ENCODE measurements around the gene PTN. TPM values are rescaled to one million over a fixed set of nuclear protein-coding genes. Genes with fewer than 3 reads are reported as not detected.
"Not testable (repeated sequence)": the region's sequence is repeated elsewhere in the genome, so short reads cannot be mapped to it uniquely, and the experiment has no call there.

PTN gene
- total and polyA plus RNA-seq, 5 donors from 2014 or later: 0.15 TPM; not detected in 4

- H3K27me3 ChIP-seq (ENCODE audit: control insufficient read depth, insufficient read depth, low read length): no peaks in the 10 kb centered on the region
- H3K4me1 Mint-ChIP-seq: no peaks in the 10 kb centered on the region
- no peak for ATAC-seq (ENCODE audit: low read depth in 2 of 2)
- no peak overlapping the region for H3K27ac Mint-ChIP-seq
- H3K27ac ChIP-seq (ENCODE audit: insufficient read depth, low read length, poor library complexity, severe bottlenecking): no peak overlapping the region
- no peaks in the 10 kb centered on the region for H3K27me3 Mint-ChIP-seq
- no peaks in the 10 kb centered on the region for H3K36me3 ChIP-seq (ENCODE audit: control insufficient read depth, insufficient read depth, low read length)
- no peak overlapping the region for H3K4me3 ChIP-seq (ENCODE audit: low read depth, low read length)
- DNase-seq: no peak
- H3K9me3 ChIP-seq (ENCODE audit: control insufficient read depth in 2 of 2, low read length in 2 of 2): peaks cover 0 to 5% of the 10 kb centered on the region in 2 experiments
- no peak overlapping the region for H3K4me3 Mint-ChIP-seq
- H3K9me3 Mint-ChIP-seq: peaks cover 1 to 7% (median 3%) of the 10 kb centered on the region in 7 donors
- H3K36me3 Mint-ChIP-seq: no peaks in the 10 kb centered on the region
- H3K4me1 ChIP-seq (ENCODE audit: control insufficient read depth, insufficient read depth, low read length, poor library complexity, severe bottlenecking): no peaks in the 10 kb centered on the region
Observed at GRCh38 chr7:137258552-137258951, 85.0 kb downstream of the PTN start.

GRCh38 chr7:137254766-137255165 is 88.8 kb downstream of the PTN start:
- no peaks in the 10 kb centered on the region for H3K4me1 ChIP-seq (ENCODE audit: control insufficient read depth, insufficient read depth, low read length, poor library complexity, severe bottlenecking)
- no peak for DNase-seq
- no peak overlapping the region for H3K4me3 Mint-ChIP-seq
- H3K4me3 ChIP-seq (ENCODE audit: low read depth, low read length): no peak overlapping the region
- H3K27me3 ChIP-seq (ENCODE audit: control insufficient read depth, insufficient read depth, low read length): no peaks in the 10 kb centered on the region
- H3K9me3 ChIP-seq (ENCODE audit: control insufficient read depth in 2 of 2, low read length in 2 of 2): no peaks in the 10 kb centered on the region
- no peaks in the 10 kb centered on the region for H3K36me3 ChIP-seq (ENCODE audit: control insufficient read depth, insufficient read depth, low read length)
- H3K27ac Mint-ChIP-seq: no peak overlapping the region
- H3K4me1 Mint-ChIP-seq: no peaks in the 10 kb centered on the region
- no peaks in the 10 kb centered on the region for H3K27me3 Mint-ChIP-seq
- H3K9me3 Mint-ChIP-seq: peaks cover 0 to 17% (median 4%) of the 10 kb centered on the region in 7 donors
- H3K27ac ChIP-seq (ENCODE audit: insufficient read depth, low read length, poor library complexity, severe bottlenecking): no peak overlapping the region
- ATAC-seq (ENCODE audit: low read depth in 2 of 2): no peak
- H3K36me3 Mint-ChIP-seq: no peaks in the 10 kb centered on the region

- Histone ChIP-seq H3K36me3 (ENCODE audit: control insufficient read depth, insufficient read depth, low read length) (no peaks in the 10 kb centered on the region), H3K9me3 (ENCODE audit: control insufficient read depth in 2 of 2, low read length in 2 of 2) (no peaks in the 10 kb centered on the region), H3K27ac (ENCODE audit: insufficient read depth, low read length, poor library complexity, severe bottlenecking) (no peak overlapping the region), H3K27me3 (ENCODE audit: control insufficient read depth, insufficient read depth, low read length) (no peaks in the 10 kb centered on the region), H3K4me1 (ENCODE audit: control insufficient read depth, insufficient read depth, low read length, poor library complexity, severe bottlenecking) (no peaks in the 10 kb centered on the region), H3K4me3 (ENCODE audit: low read depth, low read length) (no peak overlapping the region)
- Mint-ChIP-seq H3K36me3 (no peaks in the 10 kb centered on the region), H3K27me3 (no peaks in the 10 kb centered on the region), H3K4me3 (no peak overlapping the region), H3K27ac (no peak overlapping the region), H3K4me1 (no peaks in the 10 kb centered on the region), H3K9me3 (peaks cover 2 to 9% (median 7%) of the 10 kb centered on the region in 7 donors)
- DNase-seq: no peak
- no peak for ATAC-seq (ENCODE audit: low read depth in 2 of 2)
Observed at GRCh38 chr7:137245890-137246289, 97.6 kb downstream of the PTN start.

- no peak for ATAC-seq (ENCODE audit: low read depth in 2 of 2)
- DNase-seq: no peak
- H3K4me1 ChIP-seq (ENCODE audit: control insufficient read depth, insufficient read depth, low read length, poor library complexity, severe bottlenecking): no peaks in the 10 kb centered on the region
- no peaks in the 10 kb centered on the region for H3K4me1 Mint-ChIP-seq
- H3K27ac Mint-ChIP-seq: no peak overlapping the region
- no peak overlapping the region for H3K4me3 ChIP-seq (ENCODE audit: low read depth, low read length)
- H3K4me3 Mint-ChIP-seq: no peak overlapping the region
- no peaks in the 10 kb centered on the region for H3K27me3 ChIP-seq (ENCODE audit: control insufficient read depth, insufficient read depth, low read length)
- peaks cover 0 to 2% of the 10 kb centered on the region in 2 experiments for H3K9me3 ChIP-seq (ENCODE audit: control insufficient read depth in 2 of 2, low read length in 2 of 2)
- no peaks in the 10 kb centered on the region for H3K27me3 Mint-ChIP-seq
- no peak overlapping the region for H3K27ac ChIP-seq (ENCODE audit: insufficient read depth, low read length, poor library complexity, severe bottlenecking)
- H3K36me3 ChIP-seq (ENCODE audit: control insufficient read depth, insufficient read depth, low read length): no peaks in the 10 kb centered on the region
- H3K9me3 Mint-ChIP-seq: peaks cover 2 to 9% (median 7%) of the 10 kb centered on the region in 7 donors
- H3K36me3 Mint-ChIP-seq: no peaks in the 10 kb centered on the region
Observed at GRCh38 chr7:137245186-137245585, 98.3 kb downstream of the PTN start.

GRCh38 chr7:137243741-137244140 is 99.8 kb downstream of the PTN start:
- peaks cover 0 to 2% of the 10 kb centered on the region in 2 experiments for H3K9me3 ChIP-seq (ENCODE audit: control insufficient read depth in 2 of 2, low read length in 2 of 2)
- H3K4me3 Mint-ChIP-seq: no peak overlapping the region
- H3K4me3 ChIP-seq (ENCODE audit: low read depth, low read length): no peak overlapping the region
- ATAC-seq (ENCODE audit: low read depth in 2 of 2): no peak
- H3K27ac ChIP-seq (ENCODE audit: insufficient read depth, low read length, poor library complexity, severe bottlenecking): no peak overlapping the region
- peaks cover 2 to 10% (median 9%) of the 10 kb centered on the region in 7 donors for H3K9me3 Mint-ChIP-seq
- no peaks in the 10 kb centered on the region for H3K27me3 ChIP-seq (ENCODE audit: control insufficient read depth, insufficient read depth, low read length)
- no peaks in the 10 kb centered on the region for H3K36me3 Mint-ChIP-seq
- H3K4me1 ChIP-seq (ENCODE audit: control insufficient read depth, insufficient read depth, low read length, poor library complexity, severe bottlenecking): no peaks in the 10 kb centered on the region
- no peaks in the 10 kb centered on the region for H3K36me3 ChIP-seq (ENCODE audit: control insufficient read depth, insufficient read depth, low read length)
- DNase-seq: no peak
- H3K4me1 Mint-ChIP-seq: no peaks in the 10 kb centered on the region
- no peaks in the 10 kb centered on the region for H3K27me3 Mint-ChIP-seq
- no peak overlapping the region for H3K27ac Mint-ChIP-seq

GRCh38 chr7:137242616-137243015 is 100.9 kb downstream of the PTN start:
- Mint-ChIP-seq H3K27me3 (no peaks in the 10 kb centered on the region), H3K4me1 (no peaks in the 10 kb centered on the region), H3K27ac (no peak overlapping the region), H3K4me3 (no peak overlapping the region), H3K36me3 (no peaks in the 10 kb centered on the region), H3K9me3 (peaks cover 2 to 9% (median 9%) of the 10 kb centered on the region in 7 donors)
- Histone ChIP-seq H3K4me1 (ENCODE audit: control insufficient read depth, insufficient read depth, low read length, poor library complexity, severe bottlenecking) (no peaks in the 10 kb centered on the region), H3K4me3 (ENCODE audit: low read depth, low read length) (no peak overlapping the region), H3K27ac (ENCODE audit: insufficient read depth, low read length, poor library complexity, severe bottlenecking) (no peak overlapping the region), H3K36me3 (ENCODE audit: control insufficient read depth, insufficient read depth, low read length) (no peaks in the 10 kb centered on the region), H3K9me3 (ENCODE audit: control insufficient read depth in 2 of 2, low read length in 2 of 2) (peaks cover 0 to 2% of the 10 kb centered on the region in 2 experiments), H3K27me3 (ENCODE audit: control insufficient read depth, insufficient read depth, low read length) (no peaks in the 10 kb centered on the region)
- DNase-seq (no peak), ATAC-seq (ENCODE audit: low read depth in 2 of 2) (no peak)

- no peak overlapping the region for H3K27ac Mint-ChIP-seq
- H3K27ac ChIP-seq (ENCODE audit: insufficient read depth, low read length, poor library complexity, severe bottlenecking): no peak overlapping the region
- DNase-seq: no peak
- H3K36me3 ChIP-seq (ENCODE audit: control insufficient read depth, insufficient read depth, low read length): no peaks in the 10 kb centered on the region
- no peaks in the 10 kb centered on the region for H3K27me3 ChIP-seq (ENCODE audit: control insufficient read depth, insufficient read depth, low read length)
- H3K4me3 Mint-ChIP-seq: no peak overlapping the region
- H3K27me3 Mint-ChIP-seq: no peaks in the 10 kb centered on the region
- H3K4me1 ChIP-seq (ENCODE audit: control insufficient read depth, insufficient read depth, low read length, poor library complexity, severe bottlenecking): no peaks in the 10 kb centered on the region
- no peak overlapping the region for H3K4me3 ChIP-seq (ENCODE audit: low read depth, low read length)
- ATAC-seq (ENCODE audit: low read depth in 2 of 2): no peak
- H3K9me3 ChIP-seq (ENCODE audit: control insufficient read depth in 2 of 2, low read length in 2 of 2): peaks cover 0 to 2% of the 10 kb centered on the region in 2 experiments
- no peaks in the 10 kb centered on the region for H3K4me1 Mint-ChIP-seq
- peaks cover 0 to 12% (median 8%) of the 10 kb centered on the region in 7 donors for H3K9me3 Mint-ChIP-seq
- H3K36me3 Mint-ChIP-seq: no peaks in the 10 kb centered on the region
Observed at GRCh38 chr7:137241655-137242360, 101.7 kb downstream of the PTN start.

- not testable (repeated sequence) for ATAC-seq (ENCODE audit: low read depth in 2 of 2); DNase-seq; H3K27ac ChIP-seq (ENCODE audit: insufficient read depth, low read length, poor library complexity, severe bottlenecking); H3K4me1 ChIP-seq (ENCODE audit: control insufficient read depth, insufficient read depth, low read length, poor library complexity, severe bottlenecking); H3K27me3 Mint-ChIP-seq; H3K9me3 ChIP-seq (ENCODE audit: control insufficient read depth in 2 of 2, low read length in 2 of 2); H3K4me3 Mint-ChIP-seq; H3K27ac Mint-ChIP-seq; H3K27me3 ChIP-seq (ENCODE audit: control insufficient read depth, insufficient read depth, low read length); H3K4me3 ChIP-seq (ENCODE audit: low read depth, low read length); H3K4me1 Mint-ChIP-seq; H3K36me3 ChIP-seq (ENCODE audit: control insufficient read depth, insufficient read depth, low read length); H3K36me3 Mint-ChIP-seq
- H3K9me3 Mint-ChIP-seq: peaks cover 0 to 14% (median 9%) of the 10 kb centered on the region in 7 donors
Observed at GRCh38 chr7:137239186-137239585, 104.3 kb downstream of the PTN start.

Data from CD4-positive, CD25-positive, alpha-beta regulatory T cell (primary cell).